Measurements from ENCODE around the gene C2orf81. TPM values are rescaled to one million over a fixed set of nuclear protein-coding genes. Genes with fewer than 3 reads are reported as not detected.

The C2orf81 gene
- polyA plus RNA-seq, 1 donor from 2014 or later, result 3.3 TPM

DNA sequence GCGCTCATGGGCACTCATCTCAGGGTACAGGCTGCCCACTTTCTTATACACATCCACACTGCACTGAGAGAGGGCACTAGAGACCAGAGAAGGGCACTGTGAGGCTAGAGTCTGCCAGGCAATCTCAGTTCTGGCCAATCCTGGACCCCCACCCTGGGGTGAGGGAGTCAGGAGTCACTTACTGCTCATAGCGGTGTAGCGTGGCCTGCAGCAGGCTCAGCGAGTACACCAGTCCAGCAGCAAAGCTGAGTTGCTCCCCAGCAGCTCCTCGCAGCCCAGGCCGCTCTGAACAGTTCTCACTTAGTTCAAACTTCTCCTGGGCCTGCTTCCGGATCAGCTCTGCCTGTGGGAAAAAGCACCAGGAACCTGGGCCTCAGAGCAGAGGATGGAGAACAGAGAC is 53.6 kb downstream of the C2orf81 start:
- H3K9ac ChIP-seq (ENCODE audit: low read length), result no peak overlapping the region
- TF ChIP-seq MXI1 (conservative IDR thresholded peaks at IDR 0.05; ENCODE audit: poor library complexity, severe bottlenecking) (no peak), RAD21 (conservative IDR thresholded peaks at IDR 0.05) (no peak), EP300 (conservative IDR thresholded peaks at IDR 0.05; ENCODE audit: poor library complexity, severe bottlenecking) (no peak), SMC3 (conservative IDR thresholded peaks at IDR 0.05; ENCODE audit: poor library complexity) (no peak), REST (IDR thresholded peaks at IDR 0.05; ENCODE audit: borderline replicate concordance) (no peak), TAF1 (IDR thresholded peaks at IDR 0.05; ENCODE audit: low read depth) (no peak), EZH2 (IDR thresholded peaks at IDR 0.05; ENCODE audit: borderline replicate concordance, insufficient read depth, low read length, poor library complexity, severe bottlenecking) (no peak), POLR2AphosphoS5 (IDR thresholded peaks at IDR 0.05) (no peak)
- TF ChIP-seq, protein P1, sequence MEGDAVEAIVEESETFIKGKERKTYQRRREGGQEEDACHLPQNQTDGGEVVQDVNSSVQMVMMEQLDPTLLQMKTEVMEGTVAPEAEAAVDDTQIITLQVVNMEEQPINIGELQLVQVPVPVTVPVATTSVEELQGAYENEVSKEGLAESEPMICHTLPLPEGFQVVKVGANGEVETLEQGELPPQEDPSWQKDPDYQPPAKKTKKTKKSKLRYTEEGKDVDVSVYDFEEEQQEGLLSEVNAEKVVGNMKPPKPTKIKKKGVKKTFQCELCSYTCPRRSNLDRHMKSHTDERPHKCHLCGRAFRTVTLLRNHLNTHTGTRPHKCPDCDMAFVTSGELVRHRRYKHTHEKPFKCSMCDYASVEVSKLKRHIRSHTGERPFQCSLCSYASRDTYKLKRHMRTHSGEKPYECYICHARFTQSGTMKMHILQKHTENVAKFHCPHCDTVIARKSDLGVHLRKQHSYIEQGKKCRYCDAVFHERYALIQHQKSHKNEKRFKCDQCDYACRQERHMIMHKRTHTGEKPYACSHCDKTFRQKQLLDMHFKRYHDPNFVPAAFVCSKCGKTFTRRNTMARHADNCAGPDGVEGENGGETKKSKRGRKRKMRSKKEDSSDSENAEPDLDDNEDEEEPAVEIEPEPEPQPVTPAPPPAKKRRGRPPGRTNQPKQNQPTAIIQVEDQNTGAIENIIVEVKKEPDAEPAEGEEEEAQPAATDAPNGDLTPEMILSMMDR (IDR thresholded peaks at IDR 0.05; ENCODE audit: poor library complexity, severe bottlenecking), result no peak
- no peak overlapping the region for H3K4me2 ChIP-seq (ENCODE audit: low read length)
- no peaks in the 10 kb centered on the region for H3K27me3 ChIP-seq (ENCODE audit: insufficient read depth, low read depth, low read length)
- H3K4me3 ChIP-seq (ENCODE audit: low read length), result no peak overlapping the region
- no peaks in the 10 kb centered on the region for H3K9me2 ChIP-seq (ENCODE audit: insufficient read depth, low read length)
- H3K27ac ChIP-seq (ENCODE audit: low read length), result no peak overlapping the region
- peaks cover 11% of the 10 kb centered on the region for H3K79me2 ChIP-seq (replicated peaks; ENCODE audit: insufficient read depth, low read length)
- peaks cover 25% of the 10 kb centered on the region for H3K36me3 ChIP-seq (ENCODE audit: insufficient read depth, low read length)
- peaks cover 7% of the 10 kb centered on the region for H4K20me1 ChIP-seq (ENCODE audit: insufficient read depth)
- no peak overlapping the region for H2AFZ ChIP-seq (ENCODE audit: low read depth, low read length)
- H3F3A ChIP-seq (ENCODE audit: insufficient read depth, low read length, poor library complexity, severe bottlenecking), result no peaks in the 10 kb centered on the region
- H3K9me3 ChIP-seq (ENCODE audit: low read length), result no peaks in the 10 kb centered on the region

- H3K27ac ChIP-seq (ENCODE audit: low read length), result no peak overlapping the region
- no peak overlapping the region for H3K9ac ChIP-seq (ENCODE audit: low read length)
- H3K27me3 ChIP-seq (ENCODE audit: insufficient read depth, low read depth, low read length), result no peaks in the 10 kb centered on the region
- no peaks in the 10 kb centered on the region for H3F3A ChIP-seq (ENCODE audit: insufficient read depth, low read length, poor library complexity, severe bottlenecking)
- H2AFZ ChIP-seq (ENCODE audit: low read depth, low read length), result no peak overlapping the region
- no peak overlapping the region for H3K4me2 ChIP-seq (ENCODE audit: low read length)
- H4K20me1 ChIP-seq (ENCODE audit: insufficient read depth), result peaks cover 3% of the 10 kb centered on the region
- H3K36me3 ChIP-seq (ENCODE audit: insufficient read depth, low read length), result peaks cover 26% of the 10 kb centered on the region
- H3K9me2 ChIP-seq (ENCODE audit: insufficient read depth, low read length), result no peaks in the 10 kb centered on the region
- TF ChIP-seq REST (IDR thresholded peaks at IDR 0.05; ENCODE audit: borderline replicate concordance) (no peak), POLR2AphosphoS5 (IDR thresholded peaks at IDR 0.05) (no peak), EZH2 (IDR thresholded peaks at IDR 0.05; ENCODE audit: borderline replicate concordance, insufficient read depth, low read length, poor library complexity, severe bottlenecking) (no peak), MXI1 (conservative IDR thresholded peaks at IDR 0.05; ENCODE audit: poor library complexity, severe bottlenecking) (no peak), RAD21 (conservative IDR thresholded peaks at IDR 0.05) (no peak), TAF1 (IDR thresholded peaks at IDR 0.05; ENCODE audit: low read depth) (no peak), SMC3 (conservative IDR thresholded peaks at IDR 0.05; ENCODE audit: poor library complexity) (no peak), EP300 (conservative IDR thresholded peaks at IDR 0.05; ENCODE audit: poor library complexity, severe bottlenecking) (no peak)
- TF ChIP-seq, protein P1 (IDR thresholded peaks at IDR 0.05; ENCODE audit: poor library complexity, severe bottlenecking), result no peak
- H3K4me3 ChIP-seq (ENCODE audit: low read length), result no peak overlapping the region
- H3K9me3 ChIP-seq (ENCODE audit: low read length), result no peaks in the 10 kb centered on the region
- no peaks in the 10 kb centered on the region for H3K79me2 ChIP-seq (replicated peaks; ENCODE audit: insufficient read depth, low read length)
Measured at GRCh38 chr2:74366036-74366435, 55.4 kb downstream of the C2orf81 start.

All from neural cell (in vitro differentiated cells).